HL-60 (cell line): ENCODE results near the gene MORN4.

ENCODE experiments used
- CTCF ChIP-seq: IDR thresholded peaks from one replicate; pipeline ENCODE4 v1.5.1; 2011; ENCODE audit warnings: low read length, control low read depth, inconsistent platforms; ENCODE audit not compliant: insufficient read depth
- GABPA ChIP-seq: IDR thresholded peaks from 2 replicates; pipeline ENCODE4 v1.6.1; 2012; ENCODE audit warnings: low read depth
- POLR2AphosphoS5 ChIP-seq: IDR thresholded peaks from 2 replicates; pipeline ENCODE4 v1.6.1; 2012; ENCODE audit warnings: low read depth
- SPI1 ChIP-seq: IDR thresholded peaks from 2 replicates; pipeline ENCODE4 v1.6.1; 2012; ENCODE audit warnings: low read depth, mild to moderate bottlenecking, borderline replicate concordance
- TF ChIP-seq, protein P1 (sequence below): IDR thresholded peaks from 2 replicates; pipeline ENCODE4 v1.6.1; 2012; ENCODE audit warnings: low read depth; ENCODE audit not compliant: insufficient replicate concordance

GRCh38 chr10:97570789-97571471, 62.4 kb downstream of the MORN4 start:
- TF ChIP-seq CTCF (no peak), GABPA (no peak), POLR2AphosphoS5 (no peak), SPI1 (no peak)
- TF ChIP-seq, protein P1, sequence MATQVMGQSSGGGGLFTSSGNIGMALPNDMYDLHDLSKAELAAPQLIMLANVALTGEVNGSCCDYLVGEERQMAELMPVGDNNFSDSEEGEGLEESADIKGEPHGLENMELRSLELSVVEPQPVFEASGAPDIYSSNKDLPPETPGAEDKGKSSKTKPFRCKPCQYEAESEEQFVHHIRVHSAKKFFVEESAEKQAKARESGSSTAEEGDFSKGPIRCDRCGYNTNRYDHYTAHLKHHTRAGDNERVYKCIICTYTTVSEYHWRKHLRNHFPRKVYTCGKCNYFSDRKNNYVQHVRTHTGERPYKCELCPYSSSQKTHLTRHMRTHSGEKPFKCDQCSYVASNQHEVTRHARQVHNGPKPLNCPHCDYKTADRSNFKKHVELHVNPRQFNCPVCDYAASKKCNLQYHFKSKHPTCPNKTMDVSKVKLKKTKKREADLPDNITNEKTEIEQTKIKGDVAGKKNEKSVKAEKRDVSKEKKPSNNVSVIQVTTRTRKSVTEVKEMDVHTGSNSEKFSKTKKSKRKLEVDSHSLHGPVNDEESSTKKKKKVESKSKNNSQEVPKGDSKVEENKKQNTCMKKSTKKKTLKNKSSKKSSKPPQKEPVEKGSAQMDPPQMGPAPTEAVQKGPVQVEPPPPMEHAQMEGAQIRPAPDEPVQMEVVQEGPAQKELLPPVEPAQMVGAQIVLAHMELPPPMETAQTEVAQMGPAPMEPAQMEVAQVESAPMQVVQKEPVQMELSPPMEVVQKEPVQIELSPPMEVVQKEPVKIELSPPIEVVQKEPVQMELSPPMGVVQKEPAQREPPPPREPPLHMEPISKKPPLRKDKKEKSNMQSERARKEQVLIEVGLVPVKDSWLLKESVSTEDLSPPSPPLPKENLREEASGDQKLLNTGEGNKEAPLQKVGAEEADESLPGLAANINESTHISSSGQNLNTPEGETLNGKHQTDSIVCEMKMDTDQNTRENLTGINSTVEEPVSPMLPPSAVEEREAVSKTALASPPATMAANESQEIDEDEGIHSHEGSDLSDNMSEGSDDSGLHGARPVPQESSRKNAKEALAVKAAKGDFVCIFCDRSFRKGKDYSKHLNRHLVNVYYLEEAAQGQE: no peak
